Hepatocyte (in vitro differentiated cells): Measurements from ENCODE around the gene SLC1A5. TPM values are rescaled to one million over a fixed set of nuclear protein-coding genes. Genes with fewer than 3 reads are reported as not detected.

Source experiments
- DNase-seq: peaks from one replicate; pipeline ENCODE4 v3.0.0-alpha.2; 2016; ENCODE audit warnings: low spot score
- H2AFZ ChIP-seq: fragments of 200-600 bp; sonication (generic); 2 replicates; pipeline ENCODE4 v1.6.0; 2016; ENCODE audit warnings: antibody characterized with exemption, mild to moderate bottlenecking
- H3K27ac ChIP-seq: fragments of 200-600 bp; sonication (generic); 2 replicates; pipeline ENCODE4 v1.5.1; 2016; ENCODE audit warnings: mild to moderate bottlenecking
- H3K27me3 ChIP-seq: fragments of 200-600 bp; sonication (generic); 2 replicates; pipeline ENCODE4 v1.6.1; 2016
- H3K36me3 ChIP-seq: fragments of 200-600 bp; sonication (generic); replicated peaks from 2 replicates; pipeline ENCODE4 v1.5.1; 2016; ENCODE audit warnings: low read depth; ENCODE audit not compliant: insufficient read depth
- H3K4me1 ChIP-seq: fragments of 200-600 bp; sonication (generic); 2 replicates; pipeline ENCODE4 v1.5.1; 2016; ENCODE audit warnings: mild to moderate bottlenecking, moderate library complexity; ENCODE audit not compliant: insufficient read depth
- H3K4me2 ChIP-seq: fragments of 200-600 bp; sonication (generic); 2 replicates; pipeline ENCODE4 v1.6.0; 2016
- H3K4me3 ChIP-seq: fragments of 200-600 bp; sonication (generic); 2 replicates; pipeline ENCODE4 v1.5.1; 2016; ENCODE audit warnings: mild to moderate bottlenecking
- H3K79me2 ChIP-seq: fragments of 200-600 bp; sonication (generic); 2 replicates; pipeline ENCODE4 v1.6.0; 2017; ENCODE audit warnings: mild to moderate bottlenecking
- H3K9me2 ChIP-seq: fragments of 200-600 bp; sonication (generic); replicated peaks from 2 replicates; pipeline ENCODE4 v1.6.0; 2017; ENCODE audit warnings: mild to moderate bottlenecking; ENCODE audit not compliant: insufficient read depth
- H3K9me3 ChIP-seq: fragments of 200-600 bp; sonication (generic); 2 replicates; pipeline ENCODE4 v1.5.1; 2016; ENCODE audit warnings: low read depth, mild to moderate bottlenecking
- H4K20me1 ChIP-seq: fragments of 200-600 bp; sonication (generic); 2 replicates; pipeline ENCODE4 v1.6.0; 2016; ENCODE audit warnings: mild to moderate bottlenecking; ENCODE audit not compliant: insufficient read depth, poor library complexity, severe bottlenecking
- CTCF ChIP-seq: fragments of 200-600 bp; sonication (generic); IDR thresholded peaks from 2 replicates; pipeline ENCODE4 v1.5.1; 2016; ENCODE audit warnings: antibody characterized with exemption, mild to moderate bottlenecking; ENCODE audit not compliant: poor library complexity
- EZH2 ChIP-seq: fragments of 200-600 bp; sonication (generic); IDR thresholded peaks from 2 replicates; pipeline ENCODE4 v1.6.1; 2016; ENCODE audit warnings: antibody characterized with exemption, mild to moderate bottlenecking, borderline replicate concordance
- EZH2phosphoT487 ChIP-seq: fragments of 200-600 bp; sonication (generic); IDR thresholded peaks from one replicate; pipeline ENCODE4 v1.6.1; 2018; ENCODE audit warnings: antibody characterized with exemption, mild to moderate bottlenecking, low read depth, moderate library complexity; ENCODE audit not compliant: unreplicated experiment, severe bottlenecking
- WGBS: methylation state at CpG from one replicate; pipeline ENCODE4 v1.1.6; 2016; ENCODE audit warnings: low lambda C conversion rate; ENCODE audit errors: missing lambda C conversion rate; 5-methylcytosine and 5-hydroxymethylcytosine counted together
- polyA plus RNA-seq: library from polyadenylated mRNA; unstranded; fragments of >200 nt; fragmentation: Nextera tagmentation; extraction: Ambion mirVana; gene quantifications from 2 replicates; pipeline ENCODE4 v1.2.1, GENCODE V29; 2016
- small RNA-seq: library from RNA; depleted of rRNA; stranded (forward); fragments of <200 nt; gene quantifications from one replicate; pipeline ENCODE3, GENCODE V24; 2014
- total RNA-seq: library from RNA; depleted of rRNA; stranded (reverse); fragments of >200 nt; gene quantifications from 2 replicates; pipeline ENCODE4 v1.2.3, GENCODE V29; 2014

Gene SLC1A5
- total and polyA plus RNA-seq, 2 experiments from 2014 or later: 87.9 to 171 TPM

GRCh38 chr19:46726551-46726950 is 61.8 kb downstream of the SLC1A5 start:
- peaks cover 7% of the 10 kb centered on the region for H3K79me2 ChIP-seq
- H3K9me2 ChIP-seq: no peaks in the 10 kb centered on the region
- no peaks in the 10 kb centered on the region for H3K9me3 ChIP-seq
- H3K27ac ChIP-seq: no peak overlapping the region
- peaks cover 12% of the 10 kb centered on the region for H4K20me1 ChIP-seq
- no peak for DNase-seq
- H3K4me3 ChIP-seq: no peak overlapping the region
- WGBS: 94% methylated on average over 10 of the region's 10 CpGs
- TF ChIP-seq EZH2phosphoT487 (no peak), EZH2 (no peak), CTCF (no peak)
- no peaks in the 10 kb centered on the region for H3K27me3 ChIP-seq
- no peaks in the 10 kb centered on the region for H3K36me3 ChIP-seq
- H2AFZ ChIP-seq: no peak overlapping the region
- no peak overlapping the region for H3K4me2 ChIP-seq
- H3K4me1 ChIP-seq: no peaks in the 10 kb centered on the region

GRCh38 chr19:46725859-46726393 is 62.5 kb downstream of the SLC1A5 start:
- Histone ChIP-seq H3K9me3 (no peaks in the 10 kb centered on the region), H3K27me3 (no peaks in the 10 kb centered on the region), H3K27ac (no peak overlapping the region), H4K20me1 (peaks cover 7% of the 10 kb centered on the region), H2AFZ (no peak overlapping the region), H3K4me3 (no peak overlapping the region), H3K4me2 (no peak overlapping the region), H3K4me1 (no peaks in the 10 kb centered on the region), H3K79me2 (peaks cover 7% of the 10 kb centered on the region), H3K36me3 (no peaks in the 10 kb centered on the region), H3K9me2 (no peaks in the 10 kb centered on the region)
- 83% methylated on average over 9 of the region's 9 CpGs for WGBS
- TF ChIP-seq EZH2 (no peak), EZH2phosphoT487 (no peak), CTCF (no peak)
- DNase-seq: no peak

GRCh38 chr19:46725036-46725820 is 63.2 kb downstream of the SLC1A5 start:
- Histone ChIP-seq H3K4me1 (no peaks in the 10 kb centered on the region), H3K4me2 (no peak overlapping the region), H3K36me3 (no peaks in the 10 kb centered on the region), H3K9me3 (no peaks in the 10 kb centered on the region), H2AFZ (no peak overlapping the region), H3K4me3 (no peak overlapping the region), H3K27ac (no peak overlapping the region), H3K79me2 (peaks cover 7% of the 10 kb centered on the region), H3K27me3 (no peaks in the 10 kb centered on the region), H4K20me1 (peaks cover 6% of the 10 kb centered on the region), H3K9me2 (no peaks in the 10 kb centered on the region)
- TF ChIP-seq EZH2phosphoT487 (no peak), CTCF (no peak), EZH2 (no peak)
- DNase-seq: no peak
- WGBS: 97% methylated on average over 26 of the region's 26 CpGs

Small RNA genes within 50 kb of the gene (small RNA-seq; reads per million reads assigned to genes)
- gene AC008622.3: not detected
- gene HNRNPMP2: not detected
- gene RF00019: not detected

Other genes with a start within 250 kb of the SLC1A5 start
- gene CALM3, start 187.3 kb downstream of the SLC1A5 start, total RNA-seq: 185 and 246 TPM in 2 replicates
- 220 and 237 TPM in 2 replicates for gene CALM3, start 187.3 kb downstream of the SLC1A5 start, polyA plus RNA-seq
- 3.2 and 5.2 TPM in 2 replicates for gene PTGIR, start 163.5 kb downstream of the SLC1A5 start, total RNA-seq
- 3.4 and 4.8 TPM in 2 replicates for gene PTGIR, start 163.5 kb downstream of the SLC1A5 start, polyA plus RNA-seq
- not detected in 2 replicates for gene GNG8, start 152.4 kb downstream of the SLC1A5 start, total RNA-seq
- 2.4 and 4.6 TPM in 2 replicates for gene GNG8, start 152.4 kb downstream of the SLC1A5 start, polyA plus RNA-seq
- 12.7 and 18.4 TPM in 2 replicates for gene DACT3, start 127.4 kb downstream of the SLC1A5 start, total RNA-seq
- gene DACT3, start 127.4 kb downstream of the SLC1A5 start, polyA plus RNA-seq: 17.4 and 18.4 TPM in 2 replicates
- 15.6 and 29.5 TPM in 2 replicates for gene PRKD2, start 71.5 kb downstream of the SLC1A5 start, total RNA-seq
- 37.9 and 48.5 TPM in 2 replicates for gene PRKD2, start 71.5 kb downstream of the SLC1A5 start, polyA plus RNA-seq
- 17.0 and 18.7 TPM in 2 replicates for gene FKRP, start 42.5 kb downstream of the SLC1A5 start, total RNA-seq
- 21.2 and 23.6 TPM in 2 replicates for gene FKRP, start 42.5 kb downstream of the SLC1A5 start, polyA plus RNA-seq
- gene STRN4, start 42.1 kb downstream of the SLC1A5 start, total RNA-seq: 57.6 and 64.1 TPM in 2 replicates
- gene STRN4, start 42.1 kb downstream of the SLC1A5 start, polyA plus RNA-seq: 58.0 and 63.7 TPM in 2 replicates
- 109 and 129 TPM in 2 replicates for gene AP2S1, start 62.3 kb upstream of the SLC1A5 start, total RNA-seq
- 349 and 392 TPM in 2 replicates for gene AP2S1, start 62.3 kb upstream of the SLC1A5 start, polyA plus RNA-seq
- 44.3 and 48.1 TPM in 2 replicates for gene ARHGAP35, start 72.4 kb upstream of the SLC1A5 start, total RNA-seq
- gene ARHGAP35, start 72.4 kb upstream of the SLC1A5 start, polyA plus RNA-seq: 11.5 and 18.6 TPM in 2 replicates
- 0.20 and 0.23 TPM in 2 replicates for gene NPAS1, start 231.2 kb upstream of the SLC1A5 start, total RNA-seq
- gene NPAS1, start 231.2 kb upstream of the SLC1A5 start, polyA plus RNA-seq: 4.5 and 5.5 TPM in 2 replicates